Skin epidermis (tissue), 12 donors: ENCODE measurements around the gene EYA3.

ENCODE experiments used
- H3K27ac ChIP-seq, 21 experiments: fragments of 200-600 bp; sonication (generic) in 11 of 21; one replicate each; pipeline ENCODE4 v1.5.0; 2020; ENCODE audit warnings: mild to moderate bottlenecking in 3 of 21, inconsistent platforms in 2 of 21, moderate library complexity in 2 of 21
- H3K4me3 ChIP-seq, 7 experiments: fragments of 200-600 bp; sonication (generic) in 2 of 7; one replicate each; pipeline ENCODE4 v1.5.0; 2020; ENCODE audit warnings: inconsistent platforms in 2 of 7, mild to moderate bottlenecking in 2 of 7, moderate library complexity in 1 of 7

The EYA3 gene

DNA sequence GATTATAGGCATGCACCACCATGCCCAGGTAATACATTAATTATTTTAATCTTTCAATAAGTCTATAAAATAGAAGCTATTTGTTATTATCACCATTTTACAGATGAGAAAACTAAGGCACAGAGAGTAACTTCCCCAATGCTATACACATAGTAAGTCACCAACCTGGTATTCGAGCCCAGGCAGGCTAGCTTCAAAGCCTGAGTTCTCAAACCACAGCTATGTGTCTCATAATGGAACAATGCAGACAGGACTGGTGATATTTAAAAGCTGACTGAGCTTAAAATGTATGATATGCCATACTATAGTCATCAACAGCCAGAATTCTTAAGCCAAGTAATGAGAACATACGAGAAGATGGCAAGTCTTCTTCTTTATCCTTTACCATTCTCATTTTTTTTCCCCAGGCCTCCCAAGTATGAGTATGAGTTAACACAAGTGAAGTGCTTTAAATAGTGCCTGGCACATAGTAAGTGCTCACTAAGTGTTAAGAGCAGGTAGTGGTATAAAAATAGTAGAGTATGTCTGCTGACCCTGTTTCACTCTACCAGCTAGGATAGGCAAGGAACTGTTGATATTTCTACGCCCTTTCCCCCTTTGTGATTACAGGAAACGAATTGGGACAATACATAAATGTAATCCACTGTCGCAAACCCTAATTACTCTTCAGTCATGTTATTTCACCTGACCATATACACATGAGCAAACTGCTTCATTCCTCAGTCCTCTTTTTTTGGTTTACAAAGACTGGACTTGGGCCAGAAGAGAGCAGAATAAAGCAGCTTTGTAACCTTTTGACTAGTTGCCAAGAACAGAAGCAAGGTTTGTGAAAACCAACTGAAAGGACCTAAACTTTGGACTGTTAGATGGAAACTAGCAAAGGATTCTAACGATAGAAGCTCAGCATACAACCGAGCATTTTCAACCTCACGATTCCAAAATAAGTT lies 9.5 kb downstream of the EYA3 start:
- H3K27ac ChIP-seq: peak overlapping the region in 2 of 21 experiments; percentile 16 to 21
- no peak overlapping the region for H3K4me3 ChIP-seq

DNA sequence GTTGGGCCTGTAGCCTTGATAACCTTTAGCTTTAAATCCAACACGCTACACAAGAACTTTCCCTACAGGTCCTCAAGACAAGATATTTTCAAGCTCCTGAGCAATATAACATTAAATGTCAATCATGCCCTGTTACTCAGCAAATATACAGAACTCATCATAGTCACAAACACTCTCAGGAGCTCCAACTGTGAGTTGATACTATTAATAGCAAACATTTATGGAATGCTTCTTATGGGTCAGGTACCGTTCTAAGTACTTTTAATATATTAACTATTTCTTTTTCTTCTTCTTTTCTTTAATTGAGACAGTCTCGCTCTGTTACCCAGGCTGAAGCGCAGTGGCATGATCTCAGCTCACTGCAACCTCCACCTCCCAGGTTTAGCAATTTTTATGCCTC lies 10.1 kb downstream of the EYA3 start:
- H3K4me3 ChIP-seq: no peak overlapping the region
- peak overlapping the region in 1 of 21 experiments; percentile 16 for H3K27ac ChIP-seq

DNA sequence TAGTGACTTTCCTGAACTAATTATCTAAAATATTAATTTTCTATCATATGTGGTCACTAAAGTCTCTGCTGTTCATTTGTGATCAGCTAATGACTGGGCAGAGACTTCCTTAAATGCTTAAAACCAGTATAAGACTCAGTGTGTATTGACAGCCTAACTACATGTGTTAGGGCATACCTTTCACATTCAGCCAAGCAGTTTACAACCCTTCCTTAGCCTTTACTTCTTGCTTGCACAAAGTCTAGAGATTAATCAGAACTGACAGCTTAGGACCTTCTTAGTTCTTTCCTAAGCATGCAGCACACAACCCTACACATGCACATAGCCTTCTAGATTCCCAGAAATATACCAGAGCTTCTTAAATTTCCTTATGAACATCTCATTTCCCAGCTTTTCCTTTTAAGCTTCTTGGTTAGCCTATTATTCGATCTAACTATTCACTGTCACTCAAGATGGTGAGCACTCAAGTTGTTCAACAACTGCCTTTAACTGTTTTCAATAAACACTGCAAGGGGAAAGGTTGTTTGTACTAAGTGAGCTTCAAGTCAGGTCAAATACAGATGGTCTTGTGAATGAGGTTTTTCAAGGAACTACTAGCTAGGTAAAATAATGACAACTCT lies 13.4 kb downstream of the EYA3 start:
- Histone ChIP-seq H3K27ac (no peak overlapping the region), H3K4me3 (no peak overlapping the region)

DNA sequence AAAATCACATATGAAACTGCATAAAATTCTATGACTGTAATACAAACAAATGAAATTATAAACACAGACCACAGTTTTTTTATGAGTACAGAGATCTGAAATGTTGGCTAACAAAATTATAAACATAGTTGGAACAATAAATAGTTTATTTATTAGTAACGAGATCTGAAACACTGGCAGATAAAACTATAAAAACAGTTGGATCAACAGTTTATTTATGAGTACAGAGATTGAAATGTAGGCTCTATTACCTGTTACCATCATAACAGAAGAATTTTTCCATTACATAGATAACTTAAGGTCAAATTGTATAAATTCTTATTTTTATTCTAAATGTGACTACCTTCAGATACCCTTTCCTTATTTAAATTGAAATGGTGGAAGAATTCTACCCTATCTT lies 14.5 kb downstream of the EYA3 start:
- H3K27ac ChIP-seq: no peak overlapping the region
- no peak overlapping the region for H3K4me3 ChIP-seq

DNA sequence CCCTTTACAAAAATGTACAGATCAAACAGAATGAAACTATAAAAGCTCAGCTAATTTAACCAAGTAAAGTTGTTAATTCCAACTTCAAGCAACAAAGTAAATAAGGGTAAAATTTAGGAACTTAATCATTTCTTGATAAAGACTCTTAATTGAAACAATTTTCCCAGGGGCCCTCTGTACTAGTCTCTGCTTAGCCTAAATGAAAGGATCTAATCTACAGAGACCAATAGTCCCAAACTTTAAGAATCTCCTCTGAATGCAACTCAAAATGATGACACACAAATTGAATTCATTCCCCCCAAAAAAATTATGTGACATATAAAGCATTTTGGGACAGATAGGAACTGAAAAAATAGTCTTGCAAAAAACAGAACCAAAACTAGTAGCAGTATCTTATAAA lies 16.6 kb downstream of the EYA3 start:
- Histone ChIP-seq H3K27ac (no peak overlapping the region), H3K4me3 (no peak overlapping the region)

DNA sequence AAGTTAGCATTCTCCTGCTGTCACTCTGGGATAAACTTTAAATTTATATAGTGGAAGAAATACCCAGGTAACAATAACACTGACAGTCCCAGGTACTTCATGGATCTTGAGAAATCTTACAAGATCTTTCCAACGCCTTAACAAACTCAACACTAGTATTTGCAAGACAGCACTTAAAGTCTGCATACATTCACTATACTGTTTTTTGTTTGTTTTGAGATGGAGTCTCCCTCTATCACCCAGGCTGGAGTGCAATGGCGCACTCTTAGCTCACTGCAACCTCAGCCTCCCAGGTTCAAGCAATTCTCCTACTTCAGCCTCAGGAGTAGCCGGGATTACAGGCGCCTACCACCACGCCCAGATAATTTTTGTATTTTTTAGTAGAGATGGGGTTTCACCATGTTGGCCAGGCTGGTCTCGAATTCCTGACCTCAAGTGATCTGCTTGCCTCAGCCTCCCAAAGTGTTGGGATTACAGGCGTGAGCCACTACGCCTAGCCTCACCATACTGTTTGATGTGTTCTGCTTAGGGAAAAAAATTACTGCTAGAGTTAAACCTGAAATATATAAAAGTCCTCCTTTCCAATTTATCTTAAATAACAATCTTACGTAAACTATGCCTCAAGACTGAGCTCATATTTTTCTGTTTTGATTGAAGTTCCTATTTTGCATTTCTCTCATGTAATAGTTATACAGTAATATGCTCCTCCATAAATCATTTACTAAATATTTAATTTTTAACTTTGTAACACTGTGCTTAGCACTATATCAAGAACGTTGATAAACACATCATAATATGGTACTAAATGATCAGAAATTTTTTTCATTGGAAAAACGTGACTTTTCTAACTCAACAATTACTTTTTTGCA lies 17.5 kb downstream of the EYA3 start:
- no peak overlapping the region for H3K4me3 ChIP-seq
- H3K27ac ChIP-seq: no peak overlapping the region

DNA sequence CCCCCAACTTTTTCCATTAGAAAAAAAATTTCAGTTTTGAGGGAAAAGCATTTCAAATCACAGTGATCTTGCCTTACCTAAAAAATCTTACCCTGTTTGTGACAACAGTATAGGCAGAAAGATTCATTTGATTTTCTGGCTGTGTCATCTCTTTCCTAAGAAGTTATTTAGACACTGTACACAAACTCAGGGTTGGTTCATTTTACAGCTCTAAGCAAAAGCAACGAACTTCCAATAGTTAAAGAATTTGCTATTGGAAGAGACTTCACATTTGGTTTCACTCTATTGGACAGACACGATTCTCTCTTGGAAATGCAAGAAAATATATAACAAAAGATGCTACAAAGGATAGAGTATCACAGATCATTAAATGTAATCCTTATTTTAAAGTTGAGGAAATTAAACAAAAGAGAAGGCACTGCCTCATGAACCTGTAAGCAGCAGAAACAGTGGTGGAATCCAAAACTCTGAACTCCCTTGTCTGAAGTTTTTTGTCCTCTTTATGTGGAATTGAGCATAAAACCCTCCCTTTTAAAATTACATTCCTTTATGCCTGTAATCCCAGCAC lies 20.8 kb downstream of the EYA3 start:
- H3K27ac ChIP-seq: no peak overlapping the region
- H3K4me3 ChIP-seq: no peak overlapping the region

DNA sequence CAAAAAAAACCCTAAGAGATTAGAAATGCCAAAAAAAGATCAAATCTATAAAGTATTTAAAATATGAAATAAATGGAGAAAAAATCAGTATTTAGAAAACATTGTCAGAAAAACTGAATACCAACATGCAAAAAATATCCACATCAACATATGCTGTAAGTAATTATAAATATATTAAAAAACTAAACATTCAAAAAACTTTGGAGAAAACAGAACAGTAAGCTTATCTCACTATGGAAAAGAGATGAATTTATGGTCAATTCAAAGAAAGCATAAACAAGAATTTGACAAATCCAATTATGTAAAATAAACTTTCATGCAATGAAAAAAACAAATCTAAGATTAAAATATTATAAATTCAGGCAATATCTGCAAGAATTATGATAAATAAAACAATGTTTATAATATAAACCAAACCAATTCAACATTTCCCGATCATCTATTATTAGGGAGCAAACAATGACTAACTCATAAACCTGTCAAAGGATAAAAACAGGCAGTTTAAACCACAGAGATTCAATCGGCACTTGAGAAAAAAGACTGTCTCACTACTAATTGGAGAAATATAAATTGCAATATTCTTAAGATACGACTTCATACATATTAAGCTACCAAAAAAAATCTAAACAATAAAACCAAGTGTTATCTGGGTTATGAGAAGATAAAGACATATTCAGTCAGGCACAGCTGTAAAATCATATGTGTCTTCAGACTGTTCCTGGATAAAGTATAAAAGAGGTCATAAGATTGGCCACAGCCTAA lies 21.8 kb downstream of the EYA3 start:
- no peak overlapping the region for H3K4me3 ChIP-seq
- H3K27ac ChIP-seq: peak overlapping the region in 1 of 21 experiments; percentile 25

DNA sequence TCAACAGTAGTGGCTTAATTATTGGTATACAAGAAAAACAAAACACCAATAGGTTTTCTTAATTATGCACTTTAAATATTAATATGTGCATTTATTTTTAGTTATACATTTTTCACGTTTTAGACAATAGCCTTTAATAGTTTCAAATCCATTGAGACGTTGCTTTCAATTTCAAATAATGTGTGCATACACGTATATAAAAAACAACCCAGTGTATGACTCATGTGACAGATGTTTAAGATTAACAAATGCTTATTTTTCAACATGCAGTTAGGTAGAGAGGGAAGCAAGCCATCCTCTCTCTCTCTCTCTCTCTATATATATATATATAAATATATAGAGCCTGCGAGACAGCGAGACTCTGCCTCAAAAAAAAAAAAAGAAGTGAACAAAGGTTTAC lies 24.3 kb downstream of the EYA3 start:
- Histone ChIP-seq H3K4me3 (no peak overlapping the region), H3K27ac (peak overlapping the region in 1 of 21 experiments; percentile 47)

DNA sequence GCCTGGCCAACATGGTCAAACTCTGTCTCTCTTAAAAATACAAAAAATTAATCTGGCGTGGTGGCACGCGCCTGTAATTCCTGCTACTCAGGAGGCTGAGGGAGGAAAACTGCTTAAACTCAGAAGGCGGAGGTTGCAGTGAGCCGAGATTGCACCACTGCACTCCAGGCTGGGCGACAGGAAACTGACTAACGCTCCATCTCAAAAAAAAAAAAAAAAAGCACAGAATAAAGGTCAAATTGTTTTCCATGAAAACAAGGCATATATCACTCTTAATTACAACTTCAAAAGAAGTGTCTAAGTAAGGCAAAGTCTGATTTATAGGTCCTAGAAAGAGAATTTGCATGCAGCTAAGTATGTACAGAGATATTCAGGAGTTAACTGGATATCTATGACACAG lies 25.6 kb downstream of the EYA3 start:
- H3K27ac ChIP-seq: peak overlapping the region in 1 of 21 experiments; percentile 25
- no peak overlapping the region for H3K4me3 ChIP-seq

DNA sequence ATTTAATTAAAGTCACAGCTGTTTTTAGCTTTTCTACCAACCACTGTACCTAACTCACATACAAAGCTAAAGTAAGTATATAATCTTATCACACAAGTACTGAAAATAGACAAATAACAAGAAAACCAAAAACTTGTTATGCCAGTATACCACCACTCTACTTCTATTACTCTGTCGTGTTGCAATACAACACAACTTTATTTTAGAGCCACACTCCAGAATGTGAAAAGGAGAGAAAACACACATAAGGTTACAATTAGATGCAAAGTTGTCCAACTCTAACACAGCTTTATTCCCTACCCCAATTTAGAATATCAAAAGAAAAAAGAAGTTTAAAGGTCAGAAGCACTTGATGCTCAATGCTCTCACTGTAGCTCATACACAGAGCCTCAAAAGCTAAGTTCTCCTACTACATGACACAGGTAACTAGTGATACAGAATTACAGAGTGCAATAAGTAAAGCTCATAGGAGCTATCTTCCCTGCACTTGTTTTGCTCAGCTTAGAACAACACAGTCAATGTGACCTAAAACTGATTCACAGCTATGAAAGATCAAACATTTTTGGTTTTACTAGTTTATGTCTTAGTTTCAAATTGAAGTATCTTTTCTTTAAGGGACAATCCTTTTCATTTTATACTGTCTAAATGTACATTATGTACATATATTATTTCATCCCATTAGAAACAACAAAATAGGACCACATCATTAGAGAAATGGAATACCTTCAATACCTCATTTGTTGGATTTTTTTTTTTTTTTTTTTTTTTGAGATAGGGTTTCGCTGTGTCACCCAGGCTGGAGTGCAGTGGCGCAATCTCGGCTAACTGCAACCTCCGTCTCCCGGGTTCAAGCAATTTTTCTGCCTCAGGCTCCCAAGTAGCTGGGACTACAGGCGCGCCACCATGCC lies 29.2 kb downstream of the EYA3 start:
- Histone ChIP-seq H3K4me3 (no peak overlapping the region), H3K27ac (peak overlapping the region in 2 of 21 experiments; percentile 15 to 49)

DNA sequence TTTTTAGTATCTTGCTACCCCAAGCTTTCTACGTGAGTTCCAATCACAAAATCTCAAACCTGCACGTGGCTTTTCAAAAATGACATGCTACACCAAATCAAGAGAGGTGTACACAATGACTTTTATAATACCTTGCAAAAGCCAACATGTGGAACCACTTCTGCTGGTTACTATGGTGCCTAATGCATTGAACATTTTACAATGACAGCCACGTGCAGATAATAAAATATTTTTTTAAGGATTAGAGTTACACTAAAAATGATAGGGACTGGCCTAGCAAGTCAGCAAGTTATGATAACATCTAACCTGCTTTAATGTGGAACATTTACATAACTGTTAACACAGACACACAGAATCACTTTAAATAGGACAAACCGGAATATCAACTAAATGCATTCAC lies 30.2 kb downstream of the EYA3 start:
- no peak overlapping the region for H3K4me3 ChIP-seq
- H3K27ac ChIP-seq: peak overlapping the region in 1 of 21 experiments; percentile 49

DNA sequence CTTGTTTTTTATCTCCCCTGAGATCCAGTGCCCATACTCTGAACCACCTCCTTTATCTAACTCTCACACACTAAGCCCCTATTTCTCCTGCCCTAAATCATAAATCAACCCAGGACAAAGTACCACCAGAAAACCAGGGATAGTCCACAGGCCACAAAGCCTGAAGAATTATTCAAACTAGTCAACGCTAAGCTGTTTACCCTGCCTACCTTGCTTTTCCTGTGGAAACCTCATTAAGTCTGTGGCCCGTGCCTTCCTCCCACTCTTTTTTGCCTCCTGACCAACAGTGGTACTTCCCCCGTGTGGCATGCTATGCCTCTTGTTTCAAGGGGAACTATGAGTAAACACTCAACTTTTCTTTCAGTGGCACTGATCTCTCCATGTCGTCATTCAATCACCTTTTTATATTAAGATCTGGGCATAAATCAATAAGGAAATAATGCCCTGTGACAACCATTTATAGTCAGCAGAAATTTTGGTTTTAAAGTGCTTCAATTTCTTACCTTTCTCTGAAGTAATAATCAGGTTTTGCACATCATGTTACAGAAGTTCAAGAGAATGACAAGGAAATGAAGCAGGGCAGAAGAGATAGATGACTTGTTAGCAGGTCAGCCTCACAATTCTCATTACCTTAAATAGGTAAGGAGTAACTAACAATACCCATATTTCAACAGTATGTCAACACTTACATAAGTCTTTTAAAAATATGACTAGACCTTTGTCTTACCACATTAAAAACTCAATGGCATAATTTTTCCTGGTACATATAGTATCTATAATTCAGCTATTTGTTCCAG lies 32.1 kb downstream of the EYA3 start:
- no peak overlapping the region for H3K4me3 ChIP-seq
- H3K27ac ChIP-seq: peak overlapping the region in 6 of 21 experiments; percentile 5 to 49 (median 15)

DNA sequence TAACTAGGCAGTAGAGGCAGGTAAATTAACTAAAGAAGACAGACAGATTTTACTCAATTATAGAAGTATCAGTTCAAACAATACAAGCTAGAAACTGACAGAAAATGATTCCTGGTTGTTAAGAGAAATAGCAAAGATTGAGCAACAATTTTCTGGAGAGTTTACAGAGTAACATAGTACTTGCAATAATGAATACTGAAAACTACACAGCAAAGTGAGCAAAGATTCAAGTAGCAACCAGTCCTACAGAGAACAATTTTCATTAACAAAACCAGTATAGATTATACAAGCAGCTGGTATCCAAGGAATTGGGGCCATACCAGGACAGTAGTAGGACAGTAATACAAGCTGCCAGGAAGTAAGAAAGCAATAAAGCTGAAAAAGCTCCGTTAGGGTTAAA lies 37.6 kb downstream of the EYA3 start:
- Histone ChIP-seq H3K27ac (no peak overlapping the region), H3K4me3 (no peak overlapping the region)

DNA sequence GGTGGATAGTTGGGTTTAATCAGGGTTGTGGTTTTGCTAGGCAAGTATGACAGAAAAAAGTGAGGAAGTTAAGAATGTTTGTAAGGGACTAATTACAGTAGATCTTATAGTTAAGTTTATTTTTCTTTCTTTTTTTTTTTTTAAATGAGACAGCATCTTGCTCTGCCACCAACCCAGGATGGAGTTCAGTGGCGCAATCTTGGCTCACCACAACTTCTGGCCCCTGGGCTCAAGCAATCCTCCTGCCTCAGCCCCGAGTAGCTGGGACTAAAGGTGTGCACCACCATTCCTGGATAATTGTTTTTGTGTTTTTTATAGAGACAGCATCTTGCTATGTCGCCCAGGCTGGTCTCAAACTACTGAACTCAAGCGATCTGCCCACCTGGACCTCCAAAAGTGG lies 41.7 kb downstream of the EYA3 start:
- Histone ChIP-seq H3K4me3 (no peak overlapping the region), H3K27ac (no peak overlapping the region)

DNA sequence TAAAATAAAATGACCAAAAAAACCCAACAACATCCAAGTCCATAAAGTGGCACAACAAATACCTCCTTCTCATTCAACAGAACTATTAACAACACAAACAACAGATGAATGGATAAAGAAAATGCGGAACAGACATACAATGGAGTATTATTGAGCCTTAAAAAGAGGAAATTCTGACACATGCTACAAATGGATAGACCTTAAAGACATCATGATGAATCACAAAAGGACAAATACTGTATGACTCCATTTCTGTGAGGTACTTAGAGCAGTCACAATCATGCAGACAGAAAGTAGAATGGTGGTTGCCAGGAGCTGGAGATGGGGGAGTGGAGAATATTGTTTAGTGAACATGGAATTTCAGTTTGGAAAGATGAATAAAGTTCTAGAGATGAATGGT lies 42.6 kb downstream of the EYA3 start:
- Histone ChIP-seq H3K4me3 (no peak overlapping the region), H3K27ac (no peak overlapping the region)

DNA sequence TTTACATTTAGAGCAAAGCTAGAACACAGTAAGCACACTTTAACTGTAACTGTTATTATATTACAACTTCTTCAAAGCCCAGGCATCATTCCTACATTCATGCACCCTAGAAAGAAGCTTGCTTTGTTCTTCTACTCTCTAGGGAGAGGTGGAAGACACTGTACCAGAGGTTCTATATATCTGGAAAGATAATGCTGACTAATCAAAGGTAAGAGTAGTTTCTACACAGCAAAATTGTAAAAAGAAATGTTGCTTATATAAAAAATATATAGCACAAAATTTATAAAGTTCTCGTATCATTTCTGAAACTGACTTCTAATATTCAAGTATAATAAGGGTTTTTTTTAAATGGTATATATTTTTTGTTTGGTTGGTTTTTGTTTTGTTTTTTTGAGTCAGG lies 44.0 kb downstream of the EYA3 start:
- no peak overlapping the region for H3K27ac ChIP-seq

More for the DNA sequence above, 44.0 kb downstream of the EYA3 start:
- H3K4me3 ChIP-seq: no peak overlapping the region
